Umbilical cord (tissue), 2 donors: ENCODE results near the gene PTCH1. TPM values are rescaled to one million over a fixed set of nuclear protein-coding genes. Genes with fewer than 3 reads are reported as not detected.

Experiments used
- DNase-seq: peaks from one replicate; pipeline ENCODE4 v3.0.0-alpha.2; 2015; ENCODE audit warnings: low spot score
- total RNA-seq: library from RNA; depleted of rRNA; stranded (reverse); fragments of >200 nt; gene quantifications from one replicate; pipeline ENCODE4 v1.2.3, GENCODE V29; 2014; ENCODE audit warnings: low replicate concordance; ENCODE audit not compliant: insufficient read depth

PTCH1 gene
- total RNA-seq, 1 donor from 2014 or later = 7.5 TPM

DNA sequence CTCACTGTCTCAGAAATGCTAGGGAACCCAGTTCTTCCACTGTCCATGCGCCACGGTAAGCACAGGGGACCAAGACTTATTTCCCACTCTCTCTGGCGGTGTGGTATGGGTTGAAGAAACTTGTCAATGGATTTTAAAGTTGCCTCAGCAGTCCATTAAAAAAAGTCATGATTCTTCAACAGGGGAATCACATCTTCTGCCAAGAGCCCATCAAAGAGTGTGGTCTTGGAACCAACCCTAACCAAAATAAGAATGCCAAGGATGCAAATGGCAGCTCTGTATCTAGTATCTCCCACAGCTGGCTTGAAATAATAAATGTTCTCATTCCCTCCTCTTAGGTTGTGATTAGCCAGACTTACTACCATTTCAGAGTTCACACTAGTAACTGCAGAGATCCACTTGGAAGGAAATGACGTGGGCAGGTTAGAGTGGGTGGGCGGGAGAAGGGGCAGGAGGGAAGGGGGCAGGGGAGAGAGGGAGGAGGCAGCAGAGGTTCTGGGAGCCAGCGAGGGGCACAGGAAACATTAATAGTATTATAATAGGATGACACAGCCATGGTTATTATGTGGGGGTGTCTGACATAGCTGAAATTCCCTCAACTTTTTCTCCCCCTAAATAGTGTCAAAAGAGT lies 17.6 kb downstream of the PTCH1 start:
- DNase-seq = no peak

GRCh38 chr9:95498641-95499040 lies 18.1 kb downstream of the PTCH1 start:
- DNase-seq = no peak

DNA sequence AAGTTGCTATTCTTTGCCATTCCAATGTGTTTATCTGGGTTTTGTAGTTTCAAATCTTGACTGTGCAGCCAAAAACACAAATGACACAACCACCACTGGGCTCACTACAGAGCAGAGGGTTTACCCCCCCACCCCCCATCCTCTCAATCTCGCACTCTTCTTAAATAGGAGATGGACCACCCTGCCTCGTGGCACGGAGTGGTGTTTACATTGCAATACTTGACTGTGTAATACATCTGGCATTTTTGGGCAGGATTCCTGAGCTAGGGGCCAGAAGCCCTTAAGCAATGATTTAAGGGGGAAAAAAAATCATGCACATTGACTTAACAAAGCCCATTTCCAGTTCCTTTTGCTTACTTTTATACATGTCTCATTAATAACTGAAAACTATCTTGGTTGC lies 19.0 kb downstream of the PTCH1 start:
- DNase-seq = peak; percentile 66

DNA sequence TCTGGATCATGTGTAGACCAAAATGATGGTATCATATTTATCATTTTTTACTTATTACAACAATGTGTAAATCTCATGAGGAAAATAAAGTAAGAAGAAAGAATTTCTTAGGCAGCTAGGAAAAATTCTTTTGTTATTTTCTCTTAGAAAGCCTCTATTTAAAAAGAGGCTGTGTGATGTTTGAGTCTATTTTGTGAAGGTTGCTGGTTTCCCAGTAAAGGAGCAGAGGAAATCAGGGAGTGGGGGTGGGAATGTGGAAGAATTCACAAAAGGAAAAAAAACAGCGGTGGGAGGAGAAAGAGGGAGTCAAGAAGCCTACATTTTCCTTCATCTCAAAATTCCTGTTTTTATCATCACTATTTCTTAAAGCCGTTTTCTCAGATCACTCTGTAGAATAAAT lies 20.1 kb downstream of the PTCH1 start:
- no peak for DNase-seq

DNA sequence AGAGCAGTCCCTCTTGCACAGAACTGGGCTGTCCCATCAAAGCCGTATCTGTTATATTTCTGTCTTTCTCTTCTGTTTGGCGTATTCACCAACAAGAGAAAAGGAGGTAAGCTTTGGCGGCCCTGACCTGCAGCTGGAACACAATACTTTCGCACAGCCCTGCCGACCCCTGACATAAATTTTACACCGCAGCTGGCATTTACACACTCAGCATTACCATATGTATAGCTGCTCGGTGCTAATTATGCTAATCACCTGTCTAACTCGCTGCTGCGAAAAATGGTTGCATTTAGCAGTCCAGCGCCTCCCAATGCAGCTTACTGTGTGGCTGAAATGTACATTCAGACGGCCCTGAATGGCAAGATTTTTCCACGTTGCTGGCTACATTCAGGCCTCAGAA lies 20.8 kb downstream of the PTCH1 start:
- DNase-seq = no peak

GRCh38 chr9:95495529-95495928 lies 21.2 kb downstream of the PTCH1 start:
- no peak for DNase-seq

- peak; percentile 44 for DNase-seq
Observed at GRCh38 chr9:95494416-95495371, 22.1 kb downstream of the PTCH1 start.

GRCh38 chr9:95494022-95494415 lies 22.8 kb downstream of the PTCH1 start:
- DNase-seq = no peak

- no peak for DNase-seq
Observed at GRCh38 chr9:95493402-95493801, 23.4 kb downstream of the PTCH1 start.

- DNase-seq = no peak
Observed at GRCh38 chr9:95491543-95492320, 25.0 kb downstream of the PTCH1 start.

DNA sequence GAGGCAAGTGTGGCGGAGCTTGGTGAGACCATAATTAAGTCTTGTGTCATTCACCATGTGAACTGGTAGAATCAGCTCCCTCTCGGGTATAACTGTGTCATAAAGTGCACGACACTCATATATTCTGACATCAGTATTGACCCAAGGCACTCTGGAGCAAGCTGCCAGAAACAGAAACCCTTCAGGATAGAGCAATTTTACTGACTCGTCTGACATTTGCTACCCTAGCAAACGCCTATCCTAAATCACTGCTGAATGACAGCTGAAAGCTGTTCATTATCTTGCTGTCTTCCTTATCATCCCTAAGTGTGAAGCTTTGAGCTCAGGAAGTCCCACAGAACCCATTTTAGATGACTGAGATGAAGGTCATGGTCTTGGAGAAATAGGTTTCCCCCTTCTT lies 27.8 kb downstream of the PTCH1 start:
- no peak for DNase-seq

- no peak for DNase-seq
Observed at GRCh38 chr9:95486318-95486717, 30.5 kb downstream of the PTCH1 start.

GRCh38 chr9:95484225-95484624 lies 32.5 kb downstream of the PTCH1 start:
- DNase-seq = no peak

DNA sequence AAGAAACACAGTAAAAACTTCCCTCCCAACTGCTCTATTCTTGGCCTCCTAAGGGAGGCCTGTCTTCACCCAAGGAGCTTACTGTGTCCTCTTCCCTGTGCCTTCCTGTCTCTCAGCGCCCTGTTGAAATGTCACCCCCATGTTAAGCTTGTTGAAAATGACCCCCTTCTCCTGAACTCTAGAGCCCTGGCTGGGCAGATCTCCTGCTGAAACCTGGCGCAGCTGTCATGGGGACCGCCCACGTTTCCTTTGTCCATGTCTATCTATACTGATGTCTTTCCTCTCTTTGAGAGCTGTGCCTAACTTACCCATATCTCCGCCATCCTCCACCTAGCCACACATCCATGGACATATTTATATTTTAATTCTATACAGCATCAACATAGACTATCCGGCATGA lies 33.3 kb downstream of the PTCH1 start:
- DNase-seq = no peak

DNA sequence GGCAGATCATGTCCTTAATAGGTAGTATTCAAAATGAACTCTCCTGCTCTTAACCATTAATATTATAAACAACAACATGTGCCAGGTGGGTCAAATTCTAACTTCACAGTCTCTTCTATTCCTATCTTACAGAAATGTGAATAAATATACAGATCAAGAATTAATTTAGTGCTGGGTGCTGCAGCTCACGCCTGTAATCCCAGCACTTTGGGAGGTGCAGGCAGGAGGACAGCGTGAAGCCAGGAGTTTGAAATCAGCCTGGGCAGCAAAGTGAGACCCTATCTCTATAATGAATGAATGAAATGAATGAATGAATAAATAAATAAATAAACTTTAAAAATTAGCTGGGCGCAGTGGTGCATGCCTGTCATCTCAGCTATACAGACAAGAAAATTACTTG lies 34.1 kb downstream of the PTCH1 start:
- no peak for DNase-seq

- no peak for DNase-seq
Observed at GRCh38 chr9:95481000-95481399, 35.8 kb downstream of the PTCH1 start.

DNA sequence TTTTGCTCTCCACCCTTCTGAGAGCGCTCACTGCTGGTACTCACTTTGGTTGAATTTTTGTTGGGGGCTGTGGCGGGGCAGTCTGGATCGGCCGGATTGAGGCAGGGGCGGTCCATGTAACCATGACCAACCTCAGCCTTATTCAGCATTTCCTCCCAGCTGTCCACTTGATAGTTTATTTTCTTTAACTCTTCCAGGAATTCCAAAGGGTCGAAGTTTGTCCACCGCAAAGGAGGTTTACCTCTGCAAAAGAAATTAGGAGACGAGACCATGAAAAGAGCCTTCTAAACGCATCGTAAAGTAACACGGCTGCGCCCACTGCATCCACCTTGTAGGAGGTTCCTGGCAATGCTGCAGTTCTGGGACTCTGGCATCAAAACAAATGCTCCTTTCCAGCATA lies 36.4 kb downstream of the PTCH1 start:
- DNase-seq = no peak

- DNase-seq = no peak
Observed at GRCh38 chr9:95479330-95479729, 37.4 kb downstream of the PTCH1 start.

DNA sequence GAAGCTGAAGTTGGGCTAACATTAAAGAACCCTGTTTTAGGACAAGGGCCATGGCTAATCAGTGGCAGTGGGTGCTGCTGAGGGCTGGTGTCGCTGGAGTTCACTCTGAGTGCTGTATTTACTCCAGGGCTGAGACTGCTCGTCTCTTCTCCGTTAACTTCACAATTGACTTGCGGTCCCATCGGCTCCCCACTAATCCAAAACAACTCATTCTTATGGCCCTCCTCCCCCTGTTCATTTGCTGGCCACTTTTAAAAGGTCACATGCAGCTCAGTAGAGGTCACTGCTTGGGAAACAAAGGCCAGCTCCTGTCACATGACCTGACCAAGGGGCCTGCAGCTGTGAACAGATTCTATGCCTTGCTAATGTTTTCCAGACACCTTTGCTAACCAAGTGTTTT lies 38.4 kb downstream of the PTCH1 start:
- DNase-seq = no peak

DNA sequence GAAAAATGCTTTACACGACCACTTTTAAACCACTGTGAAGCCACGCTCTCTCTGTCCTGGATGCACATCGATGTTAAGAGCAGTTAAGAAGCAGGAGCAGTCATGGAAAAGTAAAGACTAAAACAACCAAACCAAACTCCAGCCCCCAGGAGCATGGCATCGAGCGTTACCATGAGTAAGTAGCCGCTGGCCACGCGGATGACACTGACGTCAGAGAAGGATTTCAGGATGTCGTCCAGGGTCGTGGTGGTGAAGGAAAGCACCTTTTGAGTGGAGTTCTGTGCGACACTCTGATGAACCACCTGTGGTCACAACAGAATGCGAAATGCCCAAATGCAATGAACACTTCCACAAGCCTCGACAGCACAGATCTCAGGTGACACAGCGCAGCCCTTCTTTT lies 38.9 kb downstream of the PTCH1 start:
- no peak for DNase-seq

- no peak for DNase-seq
Observed at GRCh38 chr9:95477441-95477840, 39.3 kb downstream of the PTCH1 start.

GRCh38 chr9:95468791-95469190 lies 48.0 kb downstream of the PTCH1 start:
- DNase-seq = no peak
